GM21825 (cell line): ENCODE data around the gene MFGE8.

Experiments
- ATAC-seq: cut with Tn5 transposase; IDR thresholded peaks from one replicate; pipeline ENCODE4 v1.9.1; 2021; ENCODE audit warnings: mild to moderate bottlenecking, moderate library complexity; ENCODE audit not compliant: unreplicated experiment

Gene MFGE8

GRCh38 chr15:88920186-88920891, 7.2 kb upstream of the MFGE8 start:
- no peak for ATAC-seq

GRCh38 chr15:88918738-88919137, 5.6 kb upstream of the MFGE8 start:
- ATAC-seq: peak; percentile 72

GRCh38 chr15:88917760-88918159, 4.6 kb upstream of the MFGE8 start:
- no peak for ATAC-seq

GRCh38 chr15:88915354-88915753, 2.2 kb upstream of the MFGE8 start:
- ATAC-seq: no peak

- no peak for ATAC-seq
These were observed 631 bp upstream of the MFGE8 start for GRCh38 chr15:88913850-88914169.

- ATAC-seq: no peak
These were observed 668 bp downstream of the MFGE8 start for GRCh38 chr15:88912500-88912921.

GRCh38 chr15:88911766-88912118, 1.4 kb downstream of the MFGE8 start:
- no peak for ATAC-seq

GRCh38 chr15:88909956-88910831, 3.0 kb downstream of the MFGE8 start:
- ATAC-seq: no peak

GRCh38 chr15:88908697-88909621, 4.2 kb downstream of the MFGE8 start:
- no peak for ATAC-seq

GRCh38 chr15:88908123-88908522, 5.1 kb downstream of the MFGE8 start:
- no peak for ATAC-seq

- no peak for ATAC-seq
These were observed 6.1 kb downstream of the MFGE8 start for GRCh38 chr15:88907111-88907510.

GRCh38 chr15:88906551-88906950, 6.6 kb downstream of the MFGE8 start:
- no peak for ATAC-seq

- no peak for ATAC-seq
These were observed 7.0 kb downstream of the MFGE8 start for GRCh38 chr15:88906130-88906529.

- no peak for ATAC-seq
These were observed 7.6 kb downstream of the MFGE8 start for GRCh38 chr15:88905576-88905975.

GRCh38 chr15:88904624-88905327, 8.4 kb downstream of the MFGE8 start:
- peak; percentile 73 for ATAC-seq

- no peak for ATAC-seq
These were observed 8.9 kb downstream of the MFGE8 start for GRCh38 chr15:88904257-88904623.

GRCh38 chr15:88902846-88903245, 10.3 kb downstream of the MFGE8 start:
- no peak for ATAC-seq

GRCh38 chr15:88902221-88902835, 10.9 kb downstream of the MFGE8 start:
- ATAC-seq: no peak

- no peak for ATAC-seq
These were observed 11.5 kb downstream of the MFGE8 start for GRCh38 chr15:88901508-88902220.

GRCh38 chr15:88900982-88901418, 12.2 kb downstream of the MFGE8 start:
- no peak for ATAC-seq
